ENCODE measurements around the gene TMEM131L. TPM values are rescaled to one million over a fixed set of nuclear protein-coding genes. Genes with fewer than 3 reads are reported as not detected.
A peak's percentile ranks its signal among the peaks of the same experiment; 100 is the strongest.
"Not testable (repeated sequence)": the region's sequence is repeated elsewhere in the genome, so short reads cannot be mapped to it uniquely, and the experiment has no call there.

The TMEM131L gene
- total and polyA plus RNA-seq, 4 experiments from 2014 or later, result 20.8 to 65.6 (median 53.2) TPM

DNA sequence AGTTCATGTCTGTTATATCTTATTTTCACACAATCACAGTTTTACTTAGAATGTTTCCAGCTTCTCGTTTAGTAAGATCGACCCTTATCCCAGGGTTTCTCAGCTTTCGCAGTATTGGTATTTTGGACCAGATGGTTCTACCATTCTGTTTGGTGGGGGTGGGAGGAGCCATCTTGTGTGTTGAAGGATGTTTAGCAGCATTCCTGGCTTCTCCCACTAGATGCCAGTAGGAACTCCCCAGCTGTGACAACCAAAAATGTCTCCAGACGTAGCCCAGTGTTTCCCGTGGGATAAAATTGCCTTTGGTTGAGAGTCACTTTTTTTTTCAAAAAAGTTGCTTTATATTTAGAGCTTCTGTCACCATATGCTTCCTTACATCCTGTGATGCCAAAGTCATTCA lies 127.0 kb downstream of the TMEM131L start:
- no peak overlapping the region for H3K27ac ChIP-seq (ENCODE audit: low read depth, low read length)
- H3K36me3 ChIP-seq (ENCODE audit: insufficient read depth, low read length), result peaks cover 73% of the 10 kb centered on the region
- Mint-ChIP-seq H3K27ac (peak overlapping the region in 2 of 7 donors; percentile 48 to 66), H3K36me3 (peaks cover 74 to 83% of the 10 kb centered on the region in 2 donors), H3K4me3 (no peak overlapping the region), H3K4me1 (peaks cover 0 to 11% (median 4%) of the 10 kb centered on the region in 4 donors), H3K27me3 (no peaks in the 10 kb centered on the region), H3K9me3 (no peaks in the 10 kb centered on the region)
- ChIA-PET CTCF (ENCODE audit: partially characterized antibody) (interaction anchor here (0.9 to 1.5 kb wide), 3 partner anchors 19 to 450 kb away, joined by 3 to 4 read pairs (median 3); partner anchors contain the start of gene MND1), POLR2A (ENCODE audit: partially characterized antibody) (no interaction called here)
- no peaks in the 10 kb centered on the region for H3K9me3 ChIP-seq (ENCODE audit: control insufficient read depth in 1 of 2, low read length in 2 of 2)
- H3K4me3 ChIP-seq (ENCODE audit: low read length in 2 of 2), result no peak overlapping the region
- no peaks in the 10 kb centered on the region for H3K4me1 ChIP-seq (ENCODE audit: insufficient read depth, low read length)
- no peaks in the 10 kb centered on the region for H3K27me3 ChIP-seq (ENCODE audit: insufficient read depth, low read length)
- intact Hi-C loops (cut with micrococcal nuclease), result no loop called here
- no peak for DNase-seq

DNA sequence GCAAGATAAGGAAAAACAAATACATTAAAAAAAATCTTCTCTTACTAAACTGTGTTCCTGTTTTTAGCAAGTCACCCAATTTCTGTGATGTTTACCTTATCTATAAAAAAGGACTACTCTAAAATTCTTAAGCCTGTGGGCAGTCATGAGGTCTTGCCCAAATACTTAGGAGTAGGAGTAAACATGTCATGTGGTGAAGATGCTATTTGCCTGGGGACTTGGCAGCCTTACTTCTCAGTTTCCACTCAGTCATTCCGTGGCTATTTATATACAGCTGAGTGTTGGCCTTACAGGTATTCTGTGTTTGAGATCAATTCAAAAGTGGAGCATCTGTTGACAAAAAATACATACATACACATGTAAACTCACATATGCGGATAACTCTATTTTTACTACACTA lies 128.1 kb downstream of the TMEM131L start:
- CTCF ChIA-PET (ENCODE audit: partially characterized antibody), result no interaction called here
- H3K4me1 Mint-ChIP-seq, result peaks cover 0 to 16% (median 4%) of the 10 kb centered on the region in 4 donors
- H3K4me3 ChIP-seq (ENCODE audit: low read length in 2 of 2), result no peak overlapping the region
- peaks cover 73 to 81% of the 10 kb centered on the region in 2 donors for H3K36me3 Mint-ChIP-seq
- peak overlapping the region in 4 of 7 donors; percentile 23 to 47 (median 38) for H3K27ac Mint-ChIP-seq
- H3K4me3 Mint-ChIP-seq, result no peak overlapping the region
- H3K27me3 ChIP-seq (ENCODE audit: insufficient read depth, low read length), result no peaks in the 10 kb centered on the region
- H3K9me3 ChIP-seq (ENCODE audit: control insufficient read depth in 1 of 2, low read length in 2 of 2), result no peaks in the 10 kb centered on the region
- intact Hi-C loops (cut with micrococcal nuclease), result no loop called here
- H3K27me3 Mint-ChIP-seq, result no peaks in the 10 kb centered on the region
- POLR2A ChIA-PET (ENCODE audit: partially characterized antibody), result interaction anchor here (1.4 kb wide), 1 partner anchor 168 kb away, joined by 3 read pairs; no protein-coding TSS in a partner anchor
- H3K27ac ChIP-seq (ENCODE audit: low read depth, low read length), result no peak overlapping the region
- H3K9me3 Mint-ChIP-seq, result no peaks in the 10 kb centered on the region
- no peak for DNase-seq
- peaks cover 70% of the 10 kb centered on the region for H3K36me3 ChIP-seq (ENCODE audit: insufficient read depth, low read length)
- no peaks in the 10 kb centered on the region for H3K4me1 ChIP-seq (ENCODE audit: insufficient read depth, low read length)

DNA sequence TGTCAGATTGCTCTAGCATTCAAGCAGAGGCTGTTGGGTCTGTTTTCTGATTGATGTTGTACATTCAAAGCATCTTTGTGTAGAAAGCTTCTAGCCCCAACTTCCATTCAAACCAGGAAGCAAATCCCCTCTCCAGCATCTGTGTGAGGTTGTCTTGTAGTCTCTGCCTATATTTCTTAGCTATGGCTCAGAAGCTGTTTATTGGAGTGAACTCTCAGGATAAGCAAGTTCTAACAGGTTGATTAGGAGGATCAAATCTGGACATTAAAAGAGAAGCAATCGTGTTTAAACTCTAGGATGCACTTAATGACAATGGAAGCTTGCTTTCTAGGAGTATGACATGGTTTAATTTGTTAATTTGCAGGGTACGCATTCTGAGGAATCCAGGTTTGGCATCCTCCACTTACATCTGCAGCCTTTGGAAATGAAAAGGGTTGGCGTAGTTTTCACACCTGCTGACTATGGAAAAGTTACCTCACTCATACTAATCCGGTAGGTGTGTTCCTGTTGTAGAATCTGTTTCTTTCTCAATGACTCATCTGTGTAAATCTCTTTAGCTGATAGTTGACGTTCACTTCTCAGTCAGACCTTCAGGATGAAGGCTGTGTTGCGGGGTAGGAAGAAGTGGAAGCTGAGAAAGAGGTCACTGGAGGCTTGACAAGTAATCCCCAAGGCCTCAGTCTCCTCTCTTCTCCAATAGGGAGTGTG lies 129.9 kb downstream of the TMEM131L start:
- Histone ChIP-seq H3K27ac (ENCODE audit: low read depth, low read length) (no peak overlapping the region), H3K36me3 (ENCODE audit: insufficient read depth, low read length) (peaks cover 60% of the 10 kb centered on the region), H3K9me3 (ENCODE audit: control insufficient read depth in 1 of 2, low read length in 2 of 2) (no peaks in the 10 kb centered on the region), H3K27me3 (ENCODE audit: insufficient read depth, low read length) (no peaks in the 10 kb centered on the region), H3K4me1 (ENCODE audit: insufficient read depth, low read length) (no peaks in the 10 kb centered on the region), H3K4me3 (ENCODE audit: low read length in 2 of 2) (no peak overlapping the region)
- H3K27me3 Mint-ChIP-seq, result no peaks in the 10 kb centered on the region
- no peaks in the 10 kb centered on the region for H3K9me3 Mint-ChIP-seq
- peaks cover 62 to 69% of the 10 kb centered on the region in 2 donors for H3K36me3 Mint-ChIP-seq
- H3K27ac Mint-ChIP-seq, result peak overlapping the region in 4 of 7 donors; percentile 25 to 88 (median 52)
- CTCF ChIA-PET (ENCODE audit: partially characterized antibody), result interaction anchor here (0.7 to 1.5 kb wide), 5 partner anchors 22 to 252 kb away, joined by 3 read pairs; partner anchors contain the start of genes MND1 and TMEM131L
- DNase-seq, result no peak
- intact Hi-C loops (cut with micrococcal nuclease), result no loop called here
- POLR2A ChIA-PET (ENCODE audit: partially characterized antibody), result interaction anchor here (1.2 kb wide), 1 partner anchor 19 kb away, joined by 3 read pairs; no protein-coding TSS in a partner anchor
- peaks cover 0 to 16% (median 4%) of the 10 kb centered on the region in 4 donors for H3K4me1 Mint-ChIP-seq
- no peak overlapping the region for H3K4me3 Mint-ChIP-seq

DNA sequence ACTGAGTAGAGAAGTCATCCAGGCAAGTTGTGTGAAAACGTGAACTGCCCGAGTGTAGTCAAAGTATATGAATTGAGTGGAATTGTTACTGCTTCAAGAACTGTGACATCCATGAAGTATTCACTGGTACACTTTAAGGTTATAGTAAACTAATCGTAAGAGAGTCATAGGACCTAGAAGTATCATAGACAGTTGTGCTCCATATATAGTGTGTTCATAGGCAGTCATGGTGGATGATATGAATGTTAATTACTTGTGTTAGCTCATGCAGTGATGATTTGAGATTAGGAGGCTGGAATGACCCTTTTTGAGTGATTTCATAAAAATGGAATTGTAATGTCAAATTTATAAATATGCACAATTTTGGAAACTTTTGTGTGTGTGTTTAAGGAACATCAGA lies 136.6 kb downstream of the TMEM131L start:
- H3K9me3 Mint-ChIP-seq, result no peaks in the 10 kb centered on the region
- H3K4me3 Mint-ChIP-seq, result no peak overlapping the region
- H3K36me3 ChIP-seq (ENCODE audit: insufficient read depth, low read length), result peaks cover 63% of the 10 kb centered on the region
- peaks cover 2 to 18% (median 5%) of the 10 kb centered on the region in 4 donors for H3K4me1 Mint-ChIP-seq
- H3K27ac Mint-ChIP-seq, result peak overlapping the region in 5 of 7 donors; percentile 1 to 30 (median 5)
- intact Hi-C loops (cut with micrococcal nuclease), result no loop called here
- H3K4me3 ChIP-seq (ENCODE audit: low read length in 2 of 2), result no peak overlapping the region
- no peaks in the 10 kb centered on the region for H3K27me3 ChIP-seq (ENCODE audit: insufficient read depth, low read length)
- H3K27ac ChIP-seq (ENCODE audit: low read depth, low read length), result no peak overlapping the region
- H3K36me3 Mint-ChIP-seq, result peaks cover 52 to 74% of the 10 kb centered on the region in 2 donors
- ChIA-PET POLR2A (ENCODE audit: partially characterized antibody) (no interaction called here), CTCF (ENCODE audit: partially characterized antibody) (interaction anchor here (1.4 kb wide), 1 partner anchor 41 kb away, joined by 4 read pairs; no protein-coding TSS in a partner anchor)
- H3K9me3 ChIP-seq (ENCODE audit: control insufficient read depth in 1 of 2, low read length in 2 of 2), result no peaks in the 10 kb centered on the region
- no peaks in the 10 kb centered on the region for H3K4me1 ChIP-seq (ENCODE audit: insufficient read depth, low read length)
- no peak for DNase-seq
- H3K27me3 Mint-ChIP-seq, result no peaks in the 10 kb centered on the region

DNA sequence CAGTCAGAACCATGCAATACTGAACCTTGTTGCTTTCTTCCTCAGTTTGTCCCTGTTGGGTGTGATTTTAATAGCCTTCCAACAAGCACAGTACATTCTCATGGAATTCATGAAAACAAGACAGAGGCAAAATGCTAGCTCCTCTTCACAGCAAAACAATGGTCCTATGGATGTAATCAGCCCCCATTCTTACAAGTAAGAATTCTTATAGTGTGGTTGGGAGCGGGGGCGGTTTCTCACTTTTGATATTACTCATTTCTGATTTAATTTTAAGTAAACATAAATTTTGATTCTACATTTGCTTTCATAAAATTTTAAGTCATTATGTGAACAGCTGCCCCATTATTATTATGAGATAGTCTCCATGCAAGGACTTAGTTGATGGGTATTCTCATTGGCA lies 137.1 kb downstream of the TMEM131L start:
- Mint-ChIP-seq H3K4me1 (peaks cover 2 to 18% (median 5%) of the 10 kb centered on the region in 4 donors), H3K4me3 (no peak overlapping the region), H3K27ac (peak overlapping the region in 1 of 7 donors; percentile 1), H3K9me3 (no peaks in the 10 kb centered on the region), H3K27me3 (no peaks in the 10 kb centered on the region), H3K36me3 (peaks cover 48 to 74% of the 10 kb centered on the region in 2 donors)
- Histone ChIP-seq H3K9me3 (ENCODE audit: control insufficient read depth in 1 of 2, low read length in 2 of 2) (no peaks in the 10 kb centered on the region), H3K4me3 (ENCODE audit: low read length in 2 of 2) (no peak overlapping the region), H3K36me3 (ENCODE audit: insufficient read depth, low read length) (peaks cover 60% of the 10 kb centered on the region), H3K4me1 (ENCODE audit: insufficient read depth, low read length) (no peaks in the 10 kb centered on the region), H3K27ac (ENCODE audit: low read depth, low read length) (no peak overlapping the region), H3K27me3 (ENCODE audit: insufficient read depth, low read length) (no peaks in the 10 kb centered on the region)
- intact Hi-C loops (cut with micrococcal nuclease), result no loop called here
- POLR2A ChIA-PET (ENCODE audit: partially characterized antibody), result no interaction called here
- no peak for DNase-seq
- CTCF ChIA-PET (ENCODE audit: partially characterized antibody), result interaction anchor here (1.4 kb wide), 1 partner anchor 40 kb away, joined by 4 read pairs; no protein-coding TSS in a partner anchor

DNA sequence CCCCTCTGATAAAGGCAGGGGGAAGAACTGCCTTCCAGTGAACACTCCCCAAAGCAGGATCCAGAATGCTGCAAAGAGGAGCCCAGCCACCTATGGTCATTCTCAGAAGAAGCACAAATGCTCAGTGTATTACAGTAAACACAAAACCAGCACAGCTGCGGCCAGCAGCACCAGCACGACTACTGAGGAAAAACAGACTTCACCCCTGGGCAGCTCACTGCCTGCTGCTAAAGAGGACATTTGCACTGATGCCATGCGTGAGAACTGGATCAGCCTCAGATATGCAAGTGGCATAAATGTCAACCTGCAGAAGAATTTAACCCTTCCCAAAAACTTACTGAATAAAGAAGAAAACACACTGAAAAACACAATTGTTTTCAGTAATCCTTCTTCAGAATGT lies 137.7 kb downstream of the TMEM131L start:
- Mint-ChIP-seq H3K27ac (peak overlapping the region in 2 of 7 donors; percentile 23 to 42), H3K4me1 (peaks cover 2 to 17% (median 5%) of the 10 kb centered on the region in 4 donors), H3K4me3 (no peak overlapping the region), H3K27me3 (no peaks in the 10 kb centered on the region), H3K36me3 (peaks cover 45 to 76% of the 10 kb centered on the region in 2 donors), H3K9me3 (no peaks in the 10 kb centered on the region)
- ChIA-PET CTCF (ENCODE audit: partially characterized antibody) (interaction anchor here (1.4 kb wide), 1 partner anchor 40 kb away, joined by 4 read pairs; no protein-coding TSS in a partner anchor), POLR2A (ENCODE audit: partially characterized antibody) (no interaction called here)
- Histone ChIP-seq H3K4me1 (ENCODE audit: insufficient read depth, low read length) (no peaks in the 10 kb centered on the region), H3K36me3 (ENCODE audit: insufficient read depth, low read length) (peaks cover 56% of the 10 kb centered on the region), H3K9me3 (ENCODE audit: control insufficient read depth in 1 of 2, low read length in 2 of 2) (no peaks in the 10 kb centered on the region), H3K27ac (ENCODE audit: low read depth, low read length) (no peak overlapping the region), H3K27me3 (ENCODE audit: insufficient read depth, low read length) (no peaks in the 10 kb centered on the region), H3K4me3 (ENCODE audit: low read length in 2 of 2) (no peak overlapping the region)
- intact Hi-C loops (cut with micrococcal nuclease), result no loop called here
- DNase-seq, result no peak

DNA sequence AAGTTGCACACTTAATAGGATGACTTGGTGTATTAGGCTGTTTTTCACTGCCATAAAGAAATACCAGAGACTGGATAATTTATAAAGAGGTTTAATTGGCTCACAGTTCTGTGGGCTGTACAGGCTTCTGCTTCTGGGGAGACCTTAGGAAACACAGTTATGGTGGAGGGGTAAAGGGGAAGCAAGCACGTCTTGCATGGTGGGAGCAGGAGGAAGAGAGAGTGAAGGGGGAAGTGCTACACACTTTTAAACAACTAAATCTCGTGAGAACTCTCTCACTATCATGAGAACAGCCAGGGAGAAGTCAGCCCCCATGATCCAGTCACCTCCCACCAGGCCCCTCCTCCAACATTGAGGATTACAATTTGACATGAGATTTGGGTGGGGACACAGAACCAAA lies 142.9 kb downstream of the TMEM131L start:
- CTCF ChIA-PET (ENCODE audit: partially characterized antibody); H3K27me3 Mint-ChIP-seq; H3K9me3 Mint-ChIP-seq; intact Hi-C loops (cut with micrococcal nuclease); DNase-seq; POLR2A ChIA-PET (ENCODE audit: partially characterized antibody); H3K4me3 ChIP-seq (ENCODE audit: low read length in 2 of 2); H3K27ac ChIP-seq (ENCODE audit: low read depth, low read length); H3K27me3 ChIP-seq (ENCODE audit: insufficient read depth, low read length); H3K9me3 ChIP-seq (ENCODE audit: control insufficient read depth in 1 of 2, low read length in 2 of 2); H3K4me1 ChIP-seq (ENCODE audit: insufficient read depth, low read length); H3K4me3 Mint-ChIP-seq: not testable (repeated sequence)
- H3K36me3 ChIP-seq (ENCODE audit: insufficient read depth, low read length), result peaks cover 55% of the 10 kb centered on the region
- H3K4me1 Mint-ChIP-seq, result peaks cover 18 to 30% (median 24%) of the 10 kb centered on the region in 4 donors
- H3K27ac Mint-ChIP-seq, result peak overlapping the region in 4 of 7 donors; percentile 15 to 78 (median 68)
- H3K36me3 Mint-ChIP-seq, result peaks cover 55 to 87% of the 10 kb centered on the region in 2 donors

Measured in CD4-positive, alpha-beta memory T cell (primary cell).